CD4-positive, alpha-beta T cell treated with Interleukin-17A for 1 hour (primary cell): Measurements from ENCODE around the gene TRIP13.
"Not testable (repeated sequence)": the region's sequence is repeated elsewhere in the genome, so short reads cannot be mapped to it uniquely, and the experiment has no call there.

Source experiments
- DNase-seq: peaks from one replicate; pipeline ENCODE4 v3.0.0-alpha.2; 2020

The TRIP13 gene

GRCh38 chr5:922436-923280 lies 30.0 kb downstream of the TRIP13 start:
- DNase-seq = no peak

DNA sequence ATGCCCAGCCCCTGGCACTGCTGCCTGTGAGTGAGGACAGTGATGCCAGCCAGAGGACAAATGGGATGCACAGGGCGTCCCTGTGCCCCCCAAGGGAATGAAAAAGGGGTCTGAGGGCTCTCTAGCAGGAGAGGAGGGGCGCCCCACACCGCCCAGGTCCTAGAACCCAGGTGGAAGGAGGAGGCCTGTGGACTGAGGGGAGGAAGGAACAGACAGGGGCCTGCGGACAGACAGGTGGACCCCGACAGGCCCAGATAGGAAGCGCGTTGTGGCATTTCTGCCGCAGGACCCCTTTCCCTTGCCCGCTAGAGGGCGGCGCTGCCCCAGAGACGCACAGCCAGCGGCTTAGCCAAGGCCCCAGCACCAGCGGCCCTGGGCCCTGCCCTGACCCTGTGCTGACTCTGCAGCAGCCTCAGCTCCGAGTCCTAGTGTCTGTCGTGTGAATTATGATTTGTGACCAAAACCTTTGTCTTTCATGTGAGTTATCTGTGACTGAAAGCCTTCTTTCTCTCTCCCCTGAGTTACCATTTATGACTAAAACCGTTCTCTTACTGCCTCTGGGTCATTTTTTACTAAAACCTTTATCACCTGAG lies 30.7 kb downstream of the TRIP13 start:
- DNase-seq = peak; percentile 61

DNA sequence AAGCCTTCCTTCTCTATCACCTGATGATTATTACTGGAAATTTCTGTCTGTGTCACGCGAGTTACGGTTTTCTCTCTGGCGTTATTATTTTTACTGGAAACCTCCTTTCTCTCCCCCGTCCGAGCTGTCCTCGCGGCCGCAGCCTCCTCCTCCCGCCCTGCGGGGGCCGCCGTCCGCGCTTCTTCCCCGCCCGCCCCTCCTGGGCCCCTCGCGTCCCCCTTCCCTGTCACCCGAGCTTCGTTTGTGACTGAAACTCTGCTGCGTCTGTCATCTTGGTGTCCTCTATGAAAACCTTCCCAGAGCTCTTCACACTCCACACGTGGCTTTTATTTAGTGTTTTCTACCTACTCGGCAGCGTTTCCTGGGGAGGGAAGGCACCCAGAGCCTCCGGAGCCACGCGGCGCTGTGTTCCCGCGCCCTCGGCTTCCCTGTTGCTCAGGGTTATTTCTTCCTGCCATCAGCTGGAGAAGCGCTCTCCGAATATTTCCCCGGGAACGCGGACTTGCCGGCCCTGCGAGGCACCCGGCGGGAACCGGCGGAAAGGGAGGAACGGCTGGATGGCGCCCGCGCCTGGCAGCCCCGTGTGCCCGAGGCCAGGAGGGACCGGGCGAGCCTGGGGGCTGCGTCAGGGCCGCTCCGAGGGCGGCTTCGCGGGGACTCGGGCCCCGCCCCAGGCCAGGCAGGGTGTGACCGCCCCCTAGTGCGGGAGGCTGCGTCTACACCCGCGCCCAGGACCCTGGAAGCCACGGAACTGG lies 33.9 kb downstream of the TRIP13 start:
- no peak for DNase-seq

GRCh38 chr5:927172-928015 lies 34.7 kb downstream of the TRIP13 start:
- no peak for DNase-seq

DNA sequence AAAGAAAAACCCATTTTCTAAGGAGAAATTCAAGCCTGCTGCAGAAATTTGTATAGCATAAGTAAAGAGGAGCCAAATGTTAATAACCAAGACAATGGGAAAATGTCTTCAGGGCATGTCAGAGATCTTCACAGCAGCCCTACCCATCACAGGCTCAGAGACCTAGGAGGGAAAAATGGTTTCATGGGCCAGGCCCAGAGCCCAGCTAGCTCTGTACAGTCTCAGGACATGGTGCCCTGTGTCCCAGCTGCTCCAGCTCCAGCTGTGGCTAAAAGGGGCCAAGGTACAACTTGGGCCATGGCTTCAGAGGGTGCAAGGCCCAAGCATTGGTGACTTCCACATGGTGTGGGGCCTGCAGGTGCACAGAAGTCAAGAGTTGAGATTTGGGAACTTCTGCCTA lies 36.5 kb downstream of the TRIP13 start:
- DNase-seq = not testable (repeated sequence)

- DNase-seq = no peak
Measured at GRCh38 chr5:929596-929995, 36.9 kb downstream of the TRIP13 start.

- DNase-seq = no peak
Measured at GRCh38 chr5:930866-931265, 38.2 kb downstream of the TRIP13 start.

- DNase-seq = no peak
Measured at GRCh38 chr5:931570-932145, 39.0 kb downstream of the TRIP13 start.

DNA sequence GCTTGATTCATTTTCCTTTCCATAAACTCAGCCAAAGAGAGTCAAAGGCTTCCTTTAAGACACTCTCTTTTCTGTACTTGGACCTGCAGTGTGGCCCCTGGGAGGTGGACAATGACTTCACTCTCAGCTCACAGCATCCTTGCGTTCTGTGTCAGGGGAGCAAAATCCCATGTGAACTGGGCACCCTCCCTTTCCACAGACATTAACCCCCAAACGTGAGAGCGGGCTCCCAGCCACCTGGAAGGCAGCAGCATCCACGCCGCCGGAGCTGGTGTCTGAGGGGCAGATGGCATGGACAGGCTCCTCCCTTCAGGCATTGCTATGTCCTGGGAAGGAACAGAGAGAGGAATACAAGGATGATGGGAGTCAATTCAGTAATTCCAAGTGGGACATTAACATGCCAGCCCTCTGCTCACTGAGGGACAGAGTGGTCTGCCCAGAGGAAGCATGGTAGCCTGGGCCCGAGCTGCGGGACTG lies 39.5 kb downstream of the TRIP13 start:
- no peak for DNase-seq

- no peak for DNase-seq
Measured at GRCh38 chr5:932628-933250, 40.1 kb downstream of the TRIP13 start.

- no peak for DNase-seq
Measured at GRCh38 chr5:933251-933861, 40.7 kb downstream of the TRIP13 start.

- not testable (repeated sequence) for DNase-seq
Measured at GRCh38 chr5:933951-934350, 41.3 kb downstream of the TRIP13 start.

GRCh38 chr5:934381-934967 lies 41.8 kb downstream of the TRIP13 start:
- DNase-seq = not testable (repeated sequence)

DNA sequence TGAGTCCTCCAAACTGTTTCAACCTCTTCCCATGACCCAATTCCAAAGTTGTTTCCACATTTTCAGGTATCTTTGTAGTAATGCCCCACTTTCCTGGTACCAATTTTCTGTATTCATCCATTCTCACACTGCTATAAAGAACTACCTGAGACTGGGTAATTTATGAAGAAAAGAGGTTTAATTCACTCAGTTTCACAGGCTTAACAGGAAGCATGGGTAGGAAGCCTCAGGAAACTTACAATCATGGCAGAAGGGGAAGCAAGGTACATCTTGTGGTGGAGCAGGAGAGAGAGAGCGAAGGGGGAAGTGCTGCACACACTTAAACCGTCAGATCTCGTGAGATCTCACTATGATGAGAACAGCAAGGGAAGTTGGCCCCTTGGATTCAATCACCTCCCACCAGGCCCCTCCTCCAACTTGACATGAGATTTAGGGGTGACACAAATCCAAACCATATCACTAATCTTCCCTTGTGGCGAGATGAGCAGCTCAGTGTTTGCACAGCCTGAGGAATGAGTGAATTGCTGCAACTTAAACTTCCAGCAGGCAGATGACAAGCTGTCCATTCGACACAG lies 42.9 kb downstream of the TRIP13 start:
- no peak for DNase-seq

- DNase-seq = no peak
Measured at GRCh38 chr5:936149-937144, 43.8 kb downstream of the TRIP13 start.

DNA sequence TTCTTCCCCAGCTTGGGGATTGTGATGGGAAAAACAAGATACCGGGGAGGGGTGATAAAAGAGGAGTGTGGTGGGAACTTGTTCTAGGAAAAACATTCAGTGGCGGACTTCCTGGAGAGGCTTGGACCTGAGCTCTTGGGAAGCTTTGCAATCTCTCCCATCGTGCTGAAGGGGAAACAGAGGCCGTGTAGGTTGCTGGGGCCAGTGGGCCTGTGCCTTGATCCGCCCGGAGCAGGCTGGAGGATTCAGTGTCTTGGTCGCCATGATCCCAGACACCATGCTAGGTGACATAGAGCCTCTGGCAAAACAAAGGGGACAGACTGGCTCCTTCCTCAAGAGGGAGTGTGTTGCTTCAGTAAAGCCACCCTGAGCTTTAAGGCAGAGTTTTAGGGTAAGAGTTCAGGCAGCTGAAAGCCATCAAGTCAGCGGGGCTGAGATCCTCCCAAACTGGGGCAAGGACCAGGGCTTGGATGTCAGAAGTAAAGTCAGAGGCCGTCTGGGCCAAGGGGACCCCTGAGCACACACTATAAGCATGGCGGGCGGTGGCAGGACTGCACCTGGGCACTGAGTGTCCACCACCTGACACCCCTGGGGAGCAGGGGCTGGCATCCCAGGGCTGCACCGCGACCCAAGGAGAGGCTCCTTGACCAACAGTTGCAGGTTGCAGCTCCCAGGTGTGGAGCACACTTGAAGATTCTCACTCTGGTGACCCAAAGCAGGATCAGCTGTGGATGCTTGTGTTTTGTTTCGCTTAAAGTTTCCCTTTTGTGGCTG lies 44.7 kb downstream of the TRIP13 start:
- DNase-seq = no peak

DNA sequence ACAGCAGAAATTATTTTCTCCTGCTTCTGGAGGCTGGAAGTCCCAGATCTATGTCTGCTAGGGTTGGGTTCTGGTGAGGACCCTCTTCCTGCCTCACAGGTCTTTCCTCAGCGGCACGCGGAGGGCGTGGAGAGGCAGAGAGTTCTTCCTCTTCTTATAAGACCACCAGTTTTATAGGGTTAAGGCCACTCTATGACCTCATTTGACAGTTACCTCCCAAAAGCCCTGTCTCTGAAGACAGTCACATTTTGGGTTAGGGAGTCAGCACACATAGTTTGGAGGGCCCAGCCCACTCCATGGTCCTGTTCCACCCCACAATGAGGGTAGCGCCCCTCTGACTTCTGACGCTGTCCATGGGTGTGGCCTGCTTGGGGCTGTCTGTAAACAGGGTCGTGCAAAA lies 46.7 kb downstream of the TRIP13 start:
- no peak for DNase-seq

GRCh38 chr5:940741-941140 lies 48.1 kb downstream of the TRIP13 start:
- not testable (repeated sequence) for DNase-seq
